ENCODE data around the gene PDCD1LG2. TPM values are rescaled to one million over a fixed set of nuclear protein-coding genes. Genes with fewer than 3 reads are reported as not detected.

Gene PDCD1LG2
- total RNA-seq, 6 donors from 2014 or later, result 1.0 to 10.6 (median 3.2) TPM

- ATAC-seq (ENCODE audit: low FRiP score in 2 of 2) (no peak), DNase-seq (no peak)
- 76 to 93% methylated on average over 6 of the region's 6 CpGs for WGBS, 2 donors
- H3K27ac ChIP-seq, result no peak overlapping the region
- no peaks in the 10 kb centered on the region for H3K4me1 ChIP-seq
- H3K4me3 ChIP-seq, result no peak overlapping the region
- no peaks in the 10 kb centered on the region for H3K9me3 ChIP-seq
- H3K27me3 ChIP-seq, result no peaks in the 10 kb centered on the region
- no peak for TF ChIP-seq POLR2AphosphoS5 (IDR thresholded peaks at IDR 0.05)
- TF ChIP-seq, protein P1, sequence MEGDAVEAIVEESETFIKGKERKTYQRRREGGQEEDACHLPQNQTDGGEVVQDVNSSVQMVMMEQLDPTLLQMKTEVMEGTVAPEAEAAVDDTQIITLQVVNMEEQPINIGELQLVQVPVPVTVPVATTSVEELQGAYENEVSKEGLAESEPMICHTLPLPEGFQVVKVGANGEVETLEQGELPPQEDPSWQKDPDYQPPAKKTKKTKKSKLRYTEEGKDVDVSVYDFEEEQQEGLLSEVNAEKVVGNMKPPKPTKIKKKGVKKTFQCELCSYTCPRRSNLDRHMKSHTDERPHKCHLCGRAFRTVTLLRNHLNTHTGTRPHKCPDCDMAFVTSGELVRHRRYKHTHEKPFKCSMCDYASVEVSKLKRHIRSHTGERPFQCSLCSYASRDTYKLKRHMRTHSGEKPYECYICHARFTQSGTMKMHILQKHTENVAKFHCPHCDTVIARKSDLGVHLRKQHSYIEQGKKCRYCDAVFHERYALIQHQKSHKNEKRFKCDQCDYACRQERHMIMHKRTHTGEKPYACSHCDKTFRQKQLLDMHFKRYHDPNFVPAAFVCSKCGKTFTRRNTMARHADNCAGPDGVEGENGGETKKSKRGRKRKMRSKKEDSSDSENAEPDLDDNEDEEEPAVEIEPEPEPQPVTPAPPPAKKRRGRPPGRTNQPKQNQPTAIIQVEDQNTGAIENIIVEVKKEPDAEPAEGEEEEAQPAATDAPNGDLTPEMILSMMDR (IDR thresholded peaks at IDR 0.05), result no peak
- TF ChIP-seq POLR2A (IDR thresholded peaks at IDR 0.05), result no peak
- TF ChIP-seq EP300 (IDR thresholded peaks at IDR 0.05), result no peak
- H3K36me3 ChIP-seq, result peaks cover 0 to 2% (median 0%) of the 10 kb centered on the region in 4 donors
Measured at GRCh38 chr9:5566054-5566618, 55.8 kb downstream of the PDCD1LG2 start.

DNA sequence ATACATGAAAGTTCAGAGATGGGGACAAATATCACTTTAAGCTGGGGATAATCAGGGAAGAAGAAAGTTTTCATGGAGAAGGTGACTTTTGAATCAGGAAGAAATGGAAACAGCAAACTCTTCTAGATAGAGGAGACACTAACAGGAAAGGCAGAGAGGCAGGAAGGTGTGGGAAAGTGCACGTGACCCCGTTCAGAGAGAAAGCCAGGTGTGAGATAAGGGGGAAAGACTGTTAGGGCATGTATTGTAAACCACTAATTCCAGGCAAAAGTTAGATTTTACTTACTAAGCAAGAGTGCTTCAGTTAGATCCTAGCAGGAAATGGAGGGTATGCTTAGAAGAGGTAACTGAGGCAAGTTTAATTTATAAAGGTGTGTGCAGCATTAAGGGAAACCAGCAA, 58.5 kb downstream of the PDCD1LG2 start:
- no peaks in the 10 kb centered on the region for H3K27me3 ChIP-seq
- no peak for ATAC-seq (ENCODE audit: low FRiP score in 2 of 2)
- H3K27ac ChIP-seq, result no peak overlapping the region
- 47 to 55% methylated on average over 2 of the region's 2 CpGs for WGBS, 2 donors
- peaks cover 0 to 6% (median 0%) of the 10 kb centered on the region in 4 donors for H3K36me3 ChIP-seq
- TF ChIP-seq POLR2AphosphoS5 (IDR thresholded peaks at IDR 0.05) (no peak), POLR2A (IDR thresholded peaks at IDR 0.05) (no peak), EP300 (IDR thresholded peaks at IDR 0.05) (no peak)
- TF ChIP-seq, protein P1 (IDR thresholded peaks at IDR 0.05), result no peak
- no peak overlapping the region for H3K4me3 ChIP-seq
- no peaks in the 10 kb centered on the region for H3K4me1 ChIP-seq
- no peak for DNase-seq
- no peaks in the 10 kb centered on the region for H3K9me3 ChIP-seq

DNA sequence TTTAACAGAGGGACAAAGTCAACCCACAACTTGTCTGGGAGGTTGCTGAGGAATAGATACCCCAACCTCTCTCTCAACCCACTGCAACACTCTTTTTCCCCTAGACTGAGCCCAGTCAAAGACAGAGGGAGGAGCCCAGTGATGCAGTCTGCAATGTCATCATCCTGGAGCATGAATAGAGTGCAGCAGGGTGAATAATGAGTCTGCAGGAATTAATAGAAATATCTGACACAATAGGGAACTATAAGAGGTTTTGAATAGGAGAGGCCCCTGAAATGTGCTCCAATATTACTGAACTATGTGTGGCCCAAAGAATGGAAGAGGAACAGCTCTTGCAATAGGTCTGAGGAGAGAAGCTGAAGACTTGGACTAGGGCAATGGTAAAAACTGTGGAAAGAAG, 59.1 kb downstream of the PDCD1LG2 start:
- DNase-seq, result no peak
- Histone ChIP-seq H3K9me3 (no peaks in the 10 kb centered on the region), H3K27me3 (no peaks in the 10 kb centered on the region), H3K4me1 (no peaks in the 10 kb centered on the region), H3K4me3 (no peak overlapping the region), H3K36me3 (peaks cover 0 to 6% (median 0%) of the 10 kb centered on the region in 4 donors), H3K27ac (no peak overlapping the region)
- no peak for TF ChIP-seq POLR2A (IDR thresholded peaks at IDR 0.05)
- ATAC-seq (ENCODE audit: low FRiP score in 2 of 2), result peak in 1 of 2 donors; percentile 44

- Histone ChIP-seq H3K27ac (no peak overlapping the region), H3K4me1 (no peaks in the 10 kb centered on the region), H3K9me3 (no peaks in the 10 kb centered on the region), H3K4me3 (no peak overlapping the region), H3K36me3 (peaks cover 0 to 6% (median 0%) of the 10 kb centered on the region in 4 donors), H3K27me3 (no peaks in the 10 kb centered on the region)
- ATAC-seq (ENCODE audit: low FRiP score in 2 of 2) (no peak), DNase-seq (no peak)
- TF ChIP-seq EP300 (IDR thresholded peaks at IDR 0.05), result no peak
- TF ChIP-seq, protein P1 (IDR thresholded peaks at IDR 0.05), result no peak
- WGBS, 2 donors, result 76 to 85% methylated on average over 1 of the region's 1 CpG
Measured at GRCh38 chr9:5569891-5570290, 59.6 kb downstream of the PDCD1LG2 start.

- Histone ChIP-seq H3K9me3 (no peaks in the 10 kb centered on the region), H3K27ac (no peak overlapping the region), H3K4me1 (no peaks in the 10 kb centered on the region), H3K36me3 (peaks cover 0 to 6% (median 0%) of the 10 kb centered on the region in 4 donors), H3K27me3 (no peaks in the 10 kb centered on the region), H3K4me3 (no peak overlapping the region)
- DNase-seq (no peak), ATAC-seq (ENCODE audit: low FRiP score in 2 of 2) (no peak)
- TF ChIP-seq EP300 (IDR thresholded peaks at IDR 0.05) (no peak), POLR2AphosphoS5 (IDR thresholded peaks at IDR 0.05) (no peak)
- 81 to 92% methylated on average over 1 of the region's 1 CpG for WGBS, 2 donors
Measured at GRCh38 chr9:5571629-5572232, 61.4 kb downstream of the PDCD1LG2 start.

DNA sequence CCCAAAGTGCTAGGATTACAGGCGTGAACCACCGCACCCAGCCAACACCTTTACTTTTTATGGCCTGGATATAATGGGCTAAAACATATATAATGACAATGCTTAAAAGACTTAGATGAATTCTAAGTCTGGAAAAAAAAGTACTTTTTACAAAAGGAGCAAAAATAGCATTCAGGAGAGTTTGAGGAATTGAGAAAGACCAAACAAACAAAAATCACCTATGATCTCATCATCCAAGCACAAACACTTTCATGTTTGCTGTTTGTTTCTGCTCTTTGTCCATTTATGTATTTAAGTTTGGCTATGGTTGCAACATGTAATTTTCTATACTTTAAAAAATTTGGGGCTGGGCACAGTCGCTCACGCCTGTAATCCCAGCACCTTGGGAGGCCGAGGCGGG, 63.8 kb downstream of the PDCD1LG2 start:
- Histone ChIP-seq H3K9me3 (no peaks in the 10 kb centered on the region), H3K4me3 (no peak overlapping the region), H3K36me3 (peaks cover 0 to 6% (median 0%) of the 10 kb centered on the region in 4 donors), H3K4me1 (peaks cover 0 to 6% (median 5%) of the 10 kb centered on the region in 4 donors), H3K27me3 (no peaks in the 10 kb centered on the region), H3K27ac (no peak overlapping the region)
- ATAC-seq (ENCODE audit: low FRiP score in 2 of 2), result no peak
- 96 to 100% methylated on average over 6 of the region's 6 CpGs for WGBS, 2 donors
- no peak for TF ChIP-seq EP300 (IDR thresholded peaks at IDR 0.05)
- TF ChIP-seq POLR2AphosphoS5 (IDR thresholded peaks at IDR 0.05), result no peak
- TF ChIP-seq POLR2A (IDR thresholded peaks at IDR 0.05), result no peak
- TF ChIP-seq, protein P1 (IDR thresholded peaks at IDR 0.05), result no peak
- DNase-seq, result peak in 1 of 2 donors; percentile 33

Data from upper lobe of left lung (tissue), 6 donors.